Colon (tissue), 2 donors: Measurements from ENCODE around the gene HOXA1.

ENCODE experiments used
- FAIRE-seq: peaks from 2 replicates; lab custom pipeline; 2012; peaks lifted over from hg19 to GRCh38; lab: Jason Lieb, UNC
- donor health status: control.
- donor health status: control.

The HOXA1 gene

DNA sequence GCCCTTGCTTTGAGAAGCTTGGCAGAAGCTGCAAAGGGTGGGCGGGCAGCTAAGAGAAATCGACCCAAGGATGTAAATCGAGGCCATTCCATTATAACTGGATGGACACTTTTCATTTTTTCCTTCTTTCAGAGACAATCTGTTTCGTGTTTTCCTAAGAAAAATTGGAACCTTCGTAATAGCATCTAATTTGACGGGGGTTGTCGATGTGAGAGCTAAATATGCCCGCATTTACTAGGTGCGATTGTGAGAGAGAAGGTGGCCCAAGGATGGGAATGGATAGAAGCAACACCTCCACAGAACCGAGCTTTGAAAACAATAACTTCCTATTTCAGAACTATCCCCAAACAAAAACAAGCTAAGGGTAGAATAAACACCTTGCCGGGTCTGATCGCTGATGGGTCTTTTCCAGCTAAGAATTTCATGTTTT is 35.6 kb upstream of the HOXA1 start:
- FAIRE-seq, result no peak

DNA sequence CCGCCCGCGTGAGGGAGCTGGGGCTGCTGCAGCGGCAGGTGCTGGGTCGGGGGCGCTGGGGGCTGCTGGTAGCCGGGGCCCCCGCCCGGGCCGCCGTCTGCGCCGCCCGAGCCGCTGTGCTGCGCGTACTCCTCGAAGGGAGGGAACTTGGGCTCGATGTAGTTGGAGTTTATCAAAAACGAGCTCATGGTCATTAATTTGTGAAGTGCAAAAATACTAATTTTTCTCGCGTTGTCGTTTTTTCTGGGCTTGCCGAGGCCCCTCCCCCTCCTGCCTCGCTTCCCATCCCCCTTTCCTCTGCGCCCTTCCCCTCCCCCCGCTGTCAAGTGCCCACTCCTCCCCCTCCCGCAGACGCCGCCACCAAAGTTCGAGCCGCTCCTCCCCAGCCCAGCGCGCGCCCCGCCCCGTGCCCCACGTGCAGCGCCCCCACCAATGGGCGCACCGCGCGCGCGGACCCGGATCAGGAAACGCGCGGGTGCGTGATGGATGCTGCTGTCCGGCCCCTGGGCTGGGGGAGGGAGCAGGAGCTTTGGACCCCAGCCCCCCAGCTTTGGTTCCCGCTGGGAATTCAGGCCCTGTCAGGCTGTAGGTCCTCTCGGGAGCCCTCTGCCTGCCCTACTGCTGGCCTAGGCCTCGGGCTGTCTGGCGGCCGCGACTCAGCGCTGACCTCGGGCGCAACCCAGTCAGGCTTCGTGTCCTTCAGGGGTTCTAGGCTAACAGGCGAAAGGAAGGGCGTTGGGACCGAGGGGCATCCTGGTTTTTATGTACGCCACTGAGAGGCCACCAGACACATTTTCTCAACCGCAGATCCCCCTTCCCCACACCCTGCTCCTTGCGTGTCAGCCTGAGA is 35.0 kb upstream of the HOXA1 start, which contains the start of gene HOXA4:
Gene HOXA4 (minus strand): TSS at position 218 of the 850 bp plus-strand sequence. CDS start 24 bp downstream, at position 194.
- FAIRE-seq, result no peak

- FAIRE-seq, result no peak
These were observed 34.1 kb upstream of the HOXA1 start for GRCh38 chr7:27129729-27130539.

DNA sequence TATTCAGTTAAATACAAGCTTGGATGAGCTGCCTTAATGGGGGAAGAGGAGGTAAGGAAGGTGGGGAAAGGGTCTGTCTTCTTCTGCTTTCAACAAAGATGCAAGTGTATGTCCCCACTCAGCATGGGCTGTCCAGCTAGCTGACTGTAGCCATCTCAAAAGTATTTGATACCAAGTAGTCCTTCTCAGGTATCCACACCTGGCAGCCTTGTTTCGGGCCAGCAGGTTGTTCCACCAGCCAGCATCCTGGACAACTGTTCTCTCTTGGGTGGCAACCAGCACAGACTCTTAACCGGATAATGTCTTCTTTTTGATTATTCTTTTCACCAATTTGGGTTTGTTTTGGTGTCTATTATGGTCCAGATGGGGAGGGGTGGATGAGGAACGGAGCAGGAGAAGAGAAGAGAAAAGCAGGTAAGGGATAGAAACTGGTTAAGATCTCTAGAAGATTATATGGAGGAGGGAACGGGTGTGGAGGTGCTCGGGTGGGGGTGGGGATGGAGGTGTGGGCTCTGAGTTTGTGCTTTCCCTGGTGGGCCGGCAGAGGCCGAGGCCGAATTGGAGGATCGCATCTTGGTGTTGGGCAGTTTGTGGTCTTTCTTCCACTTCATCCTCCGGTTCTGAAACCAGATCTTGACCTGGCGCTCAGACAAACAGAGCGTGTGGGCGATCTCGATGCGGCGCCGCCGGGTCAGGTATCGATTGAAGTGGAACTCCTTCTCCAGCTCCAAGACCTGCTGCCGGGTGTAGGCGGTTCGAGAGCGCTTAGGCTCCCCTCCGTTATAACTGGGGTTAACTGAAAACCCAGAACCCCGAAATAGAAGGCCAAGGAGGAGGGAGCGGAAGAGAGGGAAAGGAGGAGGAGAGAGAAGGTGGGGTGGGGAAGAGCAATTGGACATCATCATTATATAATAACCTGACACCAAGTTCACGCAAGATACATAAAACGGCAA is 33.3 kb upstream of the HOXA1 start:
- no peak for FAIRE-seq

- no peak for FAIRE-seq
These were observed 32.2 kb upstream of the HOXA1 start for GRCh38 chr7:27128034-27128433.

- no peak for FAIRE-seq
These were observed 31.0 kb upstream of the HOXA1 start for GRCh38 chr7:27126596-27127327.

DNA sequence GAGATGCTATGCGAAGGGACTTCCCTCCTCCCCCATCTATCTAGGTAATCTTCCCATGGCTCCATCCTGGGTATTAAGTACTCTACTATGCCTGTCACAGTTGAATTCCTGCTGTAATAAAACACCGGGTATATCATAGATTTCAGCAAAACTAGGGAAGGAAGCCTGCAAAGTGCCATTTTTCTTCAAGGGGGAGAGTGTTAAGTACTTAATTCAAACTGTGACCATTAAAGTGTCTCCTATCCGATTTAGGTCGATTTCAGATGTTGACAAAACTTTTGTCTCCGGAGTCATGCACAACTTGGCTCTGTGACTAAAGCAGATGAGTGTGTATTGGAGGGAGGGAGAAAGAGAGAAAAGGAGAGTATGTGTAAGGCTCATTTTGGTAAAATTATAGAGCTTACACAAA is 30.2 kb upstream of the HOXA1 start:
- no peak for FAIRE-seq

- no peak for FAIRE-seq
These were observed 29.3 kb upstream of the HOXA1 start for GRCh38 chr7:27124902-27125689.

- FAIRE-seq, result no peak
These were observed 28.5 kb upstream of the HOXA1 start for GRCh38 chr7:27124096-27124901.

- FAIRE-seq, result no peak
These were observed 27.8 kb upstream of the HOXA1 start for GRCh38 chr7:27123477-27124053.

DNA sequence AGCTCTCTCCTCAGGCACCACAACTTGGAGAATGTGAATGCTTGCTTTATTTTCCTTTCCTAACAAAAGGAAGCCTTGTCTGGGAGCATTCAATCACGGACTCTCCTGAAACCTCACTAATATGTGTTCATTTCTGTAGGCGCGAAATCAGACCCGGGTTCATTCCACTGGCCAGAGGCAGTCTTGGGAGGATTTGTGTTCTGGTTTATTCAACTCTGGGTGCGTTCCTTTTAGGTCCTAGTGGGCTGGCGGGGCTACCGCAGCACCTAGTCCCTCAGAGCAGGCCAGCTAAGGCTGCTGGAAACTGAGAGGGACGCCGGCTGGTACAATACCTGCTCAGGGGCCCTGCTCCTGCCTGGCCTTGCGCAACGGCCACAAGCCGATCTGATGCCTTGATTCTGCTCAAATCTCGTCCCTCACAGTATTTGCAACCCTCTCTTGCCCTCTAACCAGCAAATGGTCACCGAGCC is 27.2 kb upstream of the HOXA1 start:
- FAIRE-seq, result no peak

DNA sequence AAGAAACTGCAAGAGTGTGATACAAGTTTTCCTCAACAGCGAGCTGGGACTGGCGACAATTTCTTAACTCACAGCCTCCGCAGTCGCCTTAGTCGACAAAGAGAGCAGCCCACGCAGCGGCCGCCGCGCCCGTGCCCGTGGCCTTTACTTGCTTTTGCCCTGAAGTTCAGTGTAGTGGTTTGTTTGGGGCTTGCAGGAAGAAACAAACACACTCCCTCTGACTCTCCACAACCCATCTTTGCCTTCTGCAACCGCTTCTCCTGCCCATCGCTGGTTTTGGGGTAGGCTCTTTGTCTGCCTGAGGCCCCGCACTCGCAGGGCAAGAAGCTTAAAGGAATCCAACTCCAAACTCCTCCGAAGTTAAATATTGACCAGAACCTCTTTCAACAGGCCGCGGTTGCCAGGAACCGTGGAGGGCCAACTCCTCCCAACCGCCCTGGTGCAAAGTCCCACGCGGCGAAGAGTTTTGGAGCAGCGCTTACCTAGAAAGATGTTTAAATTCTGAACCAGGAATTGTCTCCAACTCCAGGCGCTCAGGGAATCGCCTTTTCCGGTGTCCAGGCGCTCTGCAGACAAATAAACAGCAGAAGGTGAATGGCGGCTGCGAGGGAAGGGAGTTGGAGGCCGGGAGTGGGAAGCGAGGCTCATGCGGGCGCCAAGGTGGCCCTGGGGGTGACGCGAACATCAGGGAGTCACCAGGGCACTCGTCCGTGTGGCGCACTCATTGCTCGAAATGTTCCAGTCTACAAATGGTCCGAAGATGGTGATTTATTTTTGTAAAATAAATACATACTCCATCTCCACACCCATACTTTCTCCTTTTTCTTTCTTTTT is 26.5 kb upstream of the HOXA1 start:
- no peak for FAIRE-seq

- FAIRE-seq, result no peak
These were observed 25.9 kb upstream of the HOXA1 start for GRCh38 chr7:27121684-27122076.

DNA sequence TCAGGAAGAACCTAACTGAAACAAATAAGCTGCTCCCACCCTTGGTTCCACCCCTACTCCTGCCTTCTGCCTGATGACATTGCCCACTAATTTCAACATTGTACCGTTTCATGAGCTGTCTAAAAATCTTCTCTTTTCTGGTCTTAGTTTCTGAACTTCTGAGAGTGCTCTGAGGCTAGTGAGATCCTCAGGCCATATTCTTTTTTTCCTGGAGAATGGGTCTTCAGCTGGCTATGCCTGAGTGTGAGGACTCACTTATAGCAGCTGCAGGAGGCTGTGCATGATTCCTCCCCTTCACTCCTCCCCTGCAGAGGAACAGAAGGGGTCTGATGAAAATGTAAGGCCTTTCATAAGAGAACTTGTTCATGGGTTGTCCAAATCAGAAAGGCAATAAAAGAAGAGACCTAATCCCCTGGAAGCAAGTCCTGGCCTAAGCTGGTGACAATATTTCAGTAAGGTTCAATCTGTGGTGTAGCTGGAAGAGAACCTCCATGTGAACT is 23.7 kb upstream of the HOXA1 start:
- no peak for FAIRE-seq

DNA sequence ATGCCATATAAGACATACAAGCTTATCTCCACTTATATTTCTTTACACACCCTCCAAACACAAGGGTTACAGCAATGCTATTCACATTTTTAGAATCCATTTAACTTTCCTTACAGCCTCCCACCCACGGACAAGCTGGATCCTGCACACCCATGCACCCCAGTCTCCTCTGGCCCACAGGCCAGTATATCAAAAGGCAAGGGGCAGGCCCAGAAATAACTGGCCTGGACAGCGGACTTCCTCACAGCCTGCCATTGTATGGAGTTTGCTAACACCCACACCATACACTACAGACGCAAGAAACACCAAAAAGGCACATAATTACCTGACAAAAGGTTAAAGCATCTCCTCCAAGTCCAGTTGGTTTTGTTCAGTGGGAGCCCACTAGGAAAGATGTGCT is 22.8 kb upstream of the HOXA1 start:
- no peak for FAIRE-seq

DNA sequence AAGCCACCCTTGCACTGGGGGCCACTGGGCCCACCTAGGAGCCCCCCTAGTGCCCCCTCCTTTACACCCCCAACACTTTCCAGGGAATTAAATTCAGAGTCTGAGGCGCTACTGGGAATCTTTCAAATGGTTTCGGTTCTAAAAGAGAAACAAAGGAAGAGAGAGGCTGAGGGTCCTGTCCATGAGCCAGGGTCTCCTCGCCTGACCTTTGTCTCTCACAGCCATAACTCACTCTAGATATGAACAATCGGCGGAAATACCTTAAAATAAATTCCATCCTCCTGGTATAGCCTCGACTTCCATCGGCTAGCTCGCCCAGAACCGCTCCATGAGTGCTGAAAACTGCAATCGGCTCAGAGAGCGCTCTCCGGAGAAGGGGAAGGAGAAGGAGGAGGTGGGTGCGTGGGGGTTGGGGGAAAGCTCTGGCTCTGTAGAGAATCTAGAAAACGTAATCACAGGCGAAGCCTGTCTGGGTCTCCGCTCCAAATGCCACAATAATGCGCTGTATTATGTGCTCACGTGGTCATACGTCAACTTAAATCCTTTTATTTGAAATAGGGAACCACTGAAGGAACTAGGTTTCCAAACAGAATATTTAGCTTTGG is 22.2 kb upstream of the HOXA1 start:
- no peak for FAIRE-seq
